Peyer's patch (tissue), 4 donors: Measurements from ENCODE around the gene AXIN1. TPM values are rescaled to one million over a fixed set of nuclear protein-coding genes. Genes with fewer than 3 reads are reported as not detected.

Experiments
- DNase-seq, 3 donors: peaks; one replicate each; pipeline ENCODE4 v3.0.0-alpha.2; 2017 to 2019
- H3K27ac ChIP-seq, 4 donors: fragments of 200-600 bp; sonication (generic); one replicate each; pipeline ENCODE4 v1.5.1; 2016 to 2019
- H3K27me3 ChIP-seq, 2 donors: fragments of 200-600 bp; sonication (generic); one replicate each; pipeline ENCODE4 v1.5.1; 2019
- H3K36me3 ChIP-seq, 3 donors: fragments of 200-600 bp; sonication (generic); one replicate each; pipeline ENCODE4 v1.5.1; 2016 to 2019
- H3K4me1 ChIP-seq, 4 donors: fragments of 200-600 bp; sonication (generic); one replicate each; pipeline ENCODE4 v1.5.1; 2016 to 2019
- H3K4me3 ChIP-seq, 4 donors: fragments of 200-600 bp; sonication (generic); 1 replicate in 3 of 4; 2 replicates in 1 of 4; pipeline ENCODE4 v1.5.1; 2016 to 2019; ENCODE audit warnings: mild to moderate bottlenecking in 1 of 4
- H3K9me3 ChIP-seq, 4 donors: fragments of 200-600 bp; sonication (generic); one replicate each; pipeline ENCODE4 v1.5.1; 2016 to 2019; ENCODE audit warnings: mild to moderate bottlenecking in 1 of 4
- POLR2A ChIP-seq, 2 donors: fragments of 450-650 bp; IDR thresholded peaks; one replicate each; pipeline ENCODE4 v1.5.1; 2017; ENCODE audit warnings: antibody characterized with exemption in 2 of 2, mild to moderate bottlenecking in 2 of 2, moderate library complexity in 2 of 2
- total RNA-seq, 4 donors: library from RNA; depleted of rRNA; stranded (reverse); fragments of >200 nt; gene quantifications; one replicate each; pipeline ENCODE4 v1.1.0, GENCODE V29; 2016
- TF ChIP-seq, protein P1 (sequence below), 6 experiments: fragments of 450-650 bp in 4 of 6; fragments of 200-600 bp in 2 of 6; sonication (generic) in 1 of 6; IDR thresholded peaks; one replicate each; pipeline ENCODE4 v1.5.1; 2017 to 2019; ENCODE audit warnings: antibody characterized with exemption in 6 of 6, mild to moderate bottlenecking in 3 of 6, moderate library complexity in 1 of 6

Gene AXIN1
- total RNA-seq, 4 donors from 2014 or later: 31.4 to 47.2 (median 37.3) TPM

DNA sequence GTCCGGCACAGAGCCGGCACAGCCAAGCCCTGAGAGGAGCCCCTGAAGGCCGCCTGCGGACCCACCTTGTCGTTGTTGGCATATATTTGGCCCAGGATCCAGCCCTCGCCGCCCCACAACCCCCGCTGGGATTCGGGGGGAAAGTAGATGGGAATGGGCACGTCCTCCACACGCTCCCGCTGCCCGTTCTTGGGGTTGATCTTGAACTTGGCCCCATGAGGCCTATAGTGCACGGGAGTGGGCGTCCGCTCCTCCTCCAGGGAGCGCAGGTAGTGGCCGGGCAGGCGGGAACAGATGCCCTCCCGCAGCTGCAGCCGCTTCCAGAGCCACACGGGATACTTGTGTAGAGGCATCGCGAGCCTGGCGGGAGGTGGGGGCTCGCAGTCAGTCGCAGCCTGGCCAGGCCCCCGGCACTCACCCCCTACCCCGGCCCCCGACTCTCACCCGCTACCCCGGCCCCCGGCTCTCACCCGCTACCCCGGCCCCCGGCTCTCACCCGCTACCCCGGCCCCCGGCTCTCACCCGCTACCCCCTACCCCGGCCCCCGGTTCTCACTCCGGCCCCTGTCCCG lies 17.4 kb upstream of the AXIN1 start:
- peak in 1 of 3 donors; percentile 44 for DNase-seq
- Histone ChIP-seq H3K9me3 (no peaks in the 10 kb centered on the region), H3K4me3 (peak overlapping the region; percentile 51 to 67 (median 57)), H3K4me1 (peaks cover 0 to 17% (median 13%) of the 10 kb centered on the region in 4 donors), H3K27ac (peak overlapping the region; percentile 50 to 66 (median 62)), H3K36me3 (peaks cover 0 to 62% (median 0%) of the 10 kb centered on the region in 3 donors), H3K27me3 (no peaks in the 10 kb centered on the region)
- TF ChIP-seq POLR2A (IDR thresholded peaks at IDR 0.05): no peak
- TF ChIP-seq, protein P1, sequence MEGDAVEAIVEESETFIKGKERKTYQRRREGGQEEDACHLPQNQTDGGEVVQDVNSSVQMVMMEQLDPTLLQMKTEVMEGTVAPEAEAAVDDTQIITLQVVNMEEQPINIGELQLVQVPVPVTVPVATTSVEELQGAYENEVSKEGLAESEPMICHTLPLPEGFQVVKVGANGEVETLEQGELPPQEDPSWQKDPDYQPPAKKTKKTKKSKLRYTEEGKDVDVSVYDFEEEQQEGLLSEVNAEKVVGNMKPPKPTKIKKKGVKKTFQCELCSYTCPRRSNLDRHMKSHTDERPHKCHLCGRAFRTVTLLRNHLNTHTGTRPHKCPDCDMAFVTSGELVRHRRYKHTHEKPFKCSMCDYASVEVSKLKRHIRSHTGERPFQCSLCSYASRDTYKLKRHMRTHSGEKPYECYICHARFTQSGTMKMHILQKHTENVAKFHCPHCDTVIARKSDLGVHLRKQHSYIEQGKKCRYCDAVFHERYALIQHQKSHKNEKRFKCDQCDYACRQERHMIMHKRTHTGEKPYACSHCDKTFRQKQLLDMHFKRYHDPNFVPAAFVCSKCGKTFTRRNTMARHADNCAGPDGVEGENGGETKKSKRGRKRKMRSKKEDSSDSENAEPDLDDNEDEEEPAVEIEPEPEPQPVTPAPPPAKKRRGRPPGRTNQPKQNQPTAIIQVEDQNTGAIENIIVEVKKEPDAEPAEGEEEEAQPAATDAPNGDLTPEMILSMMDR (IDR thresholded peaks at IDR 0.05): no peak

DNA sequence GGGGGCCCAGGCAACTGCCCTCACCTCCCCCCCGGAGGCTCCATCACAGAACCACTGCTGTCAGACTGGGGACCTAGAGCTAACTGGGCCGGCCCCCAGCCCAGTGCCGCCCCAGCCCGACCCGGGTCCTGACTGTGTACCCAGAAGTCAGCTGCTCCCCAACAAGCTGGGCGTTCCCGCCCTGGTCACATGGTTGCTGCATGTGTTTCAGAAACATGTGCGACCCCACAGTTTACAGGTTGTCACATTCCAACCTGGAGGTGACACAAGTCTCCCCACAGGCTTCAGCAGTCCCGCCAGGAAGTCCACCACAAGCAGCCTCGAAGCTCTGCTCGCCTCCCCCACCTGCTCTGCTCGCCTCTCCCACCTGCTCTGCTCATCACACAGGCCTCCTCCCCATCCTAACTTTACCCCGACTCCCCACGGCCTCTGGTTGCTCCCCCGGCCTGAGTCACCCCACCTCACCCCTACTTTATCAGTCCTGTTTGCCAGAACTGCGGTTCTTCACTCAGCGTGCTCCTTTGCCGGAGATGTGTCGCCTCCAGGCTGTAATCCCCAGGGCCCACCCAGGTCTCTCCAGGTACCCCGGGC lies 16.8 kb upstream of the AXIN1 start:
- peak in 1 of 3 donors; percentile 42 for DNase-seq
- H3K4me3 ChIP-seq: peak overlapping the region in 1 of 4 donors; percentile 63
- TF ChIP-seq, protein P1 (IDR thresholded peaks at IDR 0.05): no peak
- TF ChIP-seq POLR2A (IDR thresholded peaks at IDR 0.05): no peak
- H3K27ac ChIP-seq: no peak overlapping the region
- H3K36me3 ChIP-seq: peaks cover 0 to 56% (median 0%) of the 10 kb centered on the region in 3 donors
- H3K9me3 ChIP-seq: no peaks in the 10 kb centered on the region
- H3K27me3 ChIP-seq: no peaks in the 10 kb centered on the region
- peaks cover 0 to 17% (median 13%) of the 10 kb centered on the region in 4 donors for H3K4me1 ChIP-seq

DNA sequence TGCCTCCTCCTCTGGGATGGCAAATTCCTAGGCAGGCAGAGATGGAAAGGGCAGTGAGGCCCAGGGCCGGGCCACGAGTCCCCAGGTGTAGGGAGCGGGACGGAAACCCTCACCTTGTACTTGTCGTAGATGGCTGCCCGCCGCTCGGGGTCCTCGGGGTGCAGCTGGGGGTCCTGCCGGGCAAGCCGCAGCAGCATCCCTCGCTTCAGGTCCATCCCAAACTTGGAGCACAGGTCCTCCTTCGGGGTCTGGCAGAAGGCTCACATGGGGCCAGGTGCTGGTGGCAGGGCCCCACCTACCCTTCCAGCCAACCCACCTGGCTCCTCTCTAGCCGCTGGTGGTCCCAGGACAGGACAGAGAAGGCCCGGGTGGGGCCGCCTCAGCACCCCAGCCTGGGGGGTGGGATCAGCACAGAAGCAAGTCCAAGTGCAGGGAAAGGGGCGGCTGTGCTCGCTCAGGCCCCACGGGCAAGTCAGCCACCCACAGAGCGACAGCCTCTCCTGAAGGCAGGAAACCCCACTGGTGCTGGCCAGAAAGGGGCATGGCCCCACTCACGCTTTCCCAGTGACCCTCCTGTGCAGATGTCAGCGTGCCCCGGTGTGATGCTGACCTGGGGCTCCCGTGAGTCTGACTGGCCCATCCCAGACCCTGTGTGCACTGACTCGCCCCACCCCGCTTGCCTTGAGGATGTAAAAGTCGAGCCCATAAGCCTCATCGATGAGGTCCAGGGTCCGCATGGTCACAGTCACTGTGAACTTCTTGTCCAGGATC lies 16.1 kb upstream of the AXIN1 start:
- DNase-seq: no peak
- peaks cover 0 to 48% (median 0%) of the 10 kb centered on the region in 3 donors for H3K36me3 ChIP-seq

DNA sequence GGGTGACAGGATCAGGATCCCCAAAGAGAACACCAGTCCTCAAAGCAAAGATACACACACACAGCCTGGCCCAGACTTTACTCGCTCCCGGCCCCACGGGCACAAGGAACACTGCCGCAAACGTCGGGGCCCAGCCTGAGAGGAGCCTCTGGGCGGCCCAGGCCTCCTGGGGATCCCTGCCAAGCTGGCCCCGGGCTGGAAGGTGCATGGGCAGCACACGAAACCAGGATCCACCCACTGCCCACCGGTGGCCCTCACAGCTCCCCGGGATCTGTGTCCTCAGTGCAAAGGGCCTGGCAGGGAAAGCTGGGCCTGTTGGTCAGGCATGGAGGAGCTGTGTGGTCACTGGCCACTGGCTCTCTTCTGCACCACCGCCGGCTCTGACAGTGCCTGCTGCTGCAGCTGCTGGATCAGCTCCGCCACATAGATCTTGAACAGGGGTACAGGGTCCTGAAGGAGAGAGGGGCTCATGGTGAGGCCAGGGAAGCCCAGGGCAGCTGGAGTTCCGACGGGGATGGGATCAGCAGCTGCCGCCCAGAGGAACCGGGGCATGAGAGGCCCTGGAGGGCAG lies 14.9 kb upstream of the AXIN1 start:
- Histone ChIP-seq H3K27ac (no peak overlapping the region), H3K4me3 (no peak overlapping the region), H3K9me3 (no peaks in the 10 kb centered on the region), H3K4me1 (peaks cover 0 to 17% (median 13%) of the 10 kb centered on the region in 4 donors), H3K27me3 (no peaks in the 10 kb centered on the region), H3K36me3 (peaks cover 0 to 37% (median 0%) of the 10 kb centered on the region in 3 donors)
- TF ChIP-seq, protein P1 (IDR thresholded peaks at IDR 0.05): no peak
- TF ChIP-seq POLR2A (IDR thresholded peaks at IDR 0.05): no peak
- DNase-seq: no peak

More for the DNA sequence above, 16.1 kb upstream of the AXIN1 start:
- no peaks in the 10 kb centered on the region for H3K27me3 ChIP-seq
- no peak overlapping the region for H3K27ac ChIP-seq
- H3K9me3 ChIP-seq: no peaks in the 10 kb centered on the region
- no peak overlapping the region for H3K4me3 ChIP-seq
- H3K4me1 ChIP-seq: peaks cover 0 to 17% (median 13%) of the 10 kb centered on the region in 4 donors
- TF ChIP-seq, protein P1 (IDR thresholded peaks at IDR 0.05): no peak
- no peak for TF ChIP-seq POLR2A (IDR thresholded peaks at IDR 0.05)

DNA sequence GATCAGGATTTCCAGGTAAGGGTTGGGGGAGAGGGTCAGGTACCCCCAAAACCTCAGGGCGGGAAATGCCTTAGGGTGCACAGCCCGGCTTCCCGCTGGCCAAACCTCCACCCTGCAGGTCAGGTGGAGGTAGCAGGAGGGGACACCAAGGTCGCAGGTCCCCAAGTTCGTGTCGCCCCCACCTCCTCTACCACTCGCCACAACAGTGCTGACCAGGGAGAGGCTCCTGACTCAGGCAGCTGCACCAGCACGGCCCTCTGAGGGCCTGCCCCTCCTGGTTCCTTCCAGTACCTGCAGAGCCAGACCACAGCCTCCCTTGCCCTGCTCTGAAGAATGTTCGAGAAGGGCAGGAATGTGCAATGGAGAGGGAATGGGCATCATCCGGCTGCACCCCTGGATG lies 14.0 kb upstream of the AXIN1 start:
- DNase-seq: no peak
- Histone ChIP-seq H3K27ac (no peak overlapping the region), H3K27me3 (no peaks in the 10 kb centered on the region), H3K4me3 (no peak overlapping the region), H3K36me3 (peaks cover 0 to 28% (median 0%) of the 10 kb centered on the region in 3 donors), H3K4me1 (peaks cover 0 to 20% (median 15%) of the 10 kb centered on the region in 4 donors), H3K9me3 (no peaks in the 10 kb centered on the region)
- TF ChIP-seq, protein P1 (IDR thresholded peaks at IDR 0.05): no peak
- no peak for TF ChIP-seq POLR2A (IDR thresholded peaks at IDR 0.05)
